ENCODE data around the gene CELF4.

CELF4 gene

DNA sequence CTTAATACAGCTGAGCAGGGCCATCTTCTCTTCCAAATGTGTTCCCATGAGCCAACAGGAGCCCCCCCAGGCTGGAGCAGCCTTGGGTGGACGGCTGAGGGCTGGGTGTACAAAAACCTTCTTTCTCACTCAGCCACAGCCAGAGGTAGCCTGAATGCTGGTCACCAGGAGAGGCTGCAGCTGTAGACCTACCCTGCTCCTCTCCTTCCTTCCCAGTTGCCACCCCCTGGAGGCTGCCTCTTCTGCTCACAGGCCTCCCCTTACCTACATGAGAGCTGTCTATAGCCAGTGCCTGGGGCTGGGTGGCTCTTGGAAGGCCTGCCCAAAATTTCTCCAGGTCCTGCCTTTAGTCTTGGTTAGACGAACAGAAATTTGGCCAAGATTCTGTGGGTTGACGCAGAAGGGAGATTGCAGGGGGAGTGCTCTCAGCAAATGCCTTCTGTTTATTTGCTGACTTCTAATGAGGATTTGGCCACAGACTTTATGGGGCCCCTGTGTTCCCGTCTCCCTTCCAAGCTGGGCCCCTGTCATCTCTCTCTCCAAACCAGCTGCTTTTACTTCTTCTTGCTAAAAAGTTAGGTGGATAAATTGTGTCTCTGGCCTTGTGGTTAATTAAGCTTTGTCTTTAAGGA lies 18.3 kb downstream of the CELF4 start:
- TF ChIP-seq, protein P1, sequence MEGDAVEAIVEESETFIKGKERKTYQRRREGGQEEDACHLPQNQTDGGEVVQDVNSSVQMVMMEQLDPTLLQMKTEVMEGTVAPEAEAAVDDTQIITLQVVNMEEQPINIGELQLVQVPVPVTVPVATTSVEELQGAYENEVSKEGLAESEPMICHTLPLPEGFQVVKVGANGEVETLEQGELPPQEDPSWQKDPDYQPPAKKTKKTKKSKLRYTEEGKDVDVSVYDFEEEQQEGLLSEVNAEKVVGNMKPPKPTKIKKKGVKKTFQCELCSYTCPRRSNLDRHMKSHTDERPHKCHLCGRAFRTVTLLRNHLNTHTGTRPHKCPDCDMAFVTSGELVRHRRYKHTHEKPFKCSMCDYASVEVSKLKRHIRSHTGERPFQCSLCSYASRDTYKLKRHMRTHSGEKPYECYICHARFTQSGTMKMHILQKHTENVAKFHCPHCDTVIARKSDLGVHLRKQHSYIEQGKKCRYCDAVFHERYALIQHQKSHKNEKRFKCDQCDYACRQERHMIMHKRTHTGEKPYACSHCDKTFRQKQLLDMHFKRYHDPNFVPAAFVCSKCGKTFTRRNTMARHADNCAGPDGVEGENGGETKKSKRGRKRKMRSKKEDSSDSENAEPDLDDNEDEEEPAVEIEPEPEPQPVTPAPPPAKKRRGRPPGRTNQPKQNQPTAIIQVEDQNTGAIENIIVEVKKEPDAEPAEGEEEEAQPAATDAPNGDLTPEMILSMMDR (IDR thresholded peaks at IDR 0.05; ENCODE audit: low read depth, low read length): no peak
- Histone ChIP-seq H3K27me3 (no peaks in the 10 kb centered on the region), H3K4me1 (0 out of 2 replicates have a peak, but pooled peaks cover 3% of the 10 kb centered on the region), H3K9me3 (no peaks in the 10 kb centered on the region), H3K4me3 (ENCODE audit: low read depth, low read length) (no peak overlapping the region), H3K36me3 (no peaks in the 10 kb centered on the region)
- no peak for DNase-seq

DNA sequence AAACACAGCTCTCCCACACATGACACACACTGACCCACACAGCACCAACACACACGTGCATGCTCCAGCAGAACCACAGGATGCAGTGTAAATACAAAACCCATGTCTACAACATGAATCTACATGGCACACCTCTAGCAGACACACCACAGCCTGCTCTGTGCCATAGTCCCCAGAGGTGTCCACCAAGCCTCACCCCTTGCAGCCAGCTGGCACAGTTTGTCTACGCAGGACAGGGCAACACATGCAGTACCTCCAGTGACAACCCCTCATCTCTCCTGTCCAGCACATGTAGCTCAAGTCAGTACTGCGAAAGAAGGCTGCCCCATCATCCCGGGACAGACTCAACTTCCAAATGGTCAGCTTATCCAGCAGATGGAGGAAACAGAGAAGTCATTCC lies 18.9 kb downstream of the CELF4 start:
- H3K36me3 ChIP-seq: no peaks in the 10 kb centered on the region
- no peaks in the 10 kb centered on the region for H3K9me3 ChIP-seq
- no peaks in the 10 kb centered on the region for H3K27me3 ChIP-seq
- H3K4me3 ChIP-seq (ENCODE audit: low read depth, low read length): no peak overlapping the region
- 0 out of 2 replicates have a peak, but pooled peaks cover 3% of the 10 kb centered on the region for H3K4me1 ChIP-seq
- TF ChIP-seq, protein P1 (IDR thresholded peaks at IDR 0.05; ENCODE audit: low read depth, low read length): no peak
- no peak for DNase-seq

- TF ChIP-seq, protein P1 (IDR thresholded peaks at IDR 0.05; ENCODE audit: low read depth, low read length): no peak
- H3K4me1 ChIP-seq: 0 out of 2 replicates have a peak, but pooled peaks cover 3% of the 10 kb centered on the region
- H3K27me3 ChIP-seq: no peaks in the 10 kb centered on the region
- H3K9me3 ChIP-seq: no peaks in the 10 kb centered on the region
- H3K36me3 ChIP-seq: no peaks in the 10 kb centered on the region
- no peak for DNase-seq
- H3K4me3 ChIP-seq (ENCODE audit: low read depth, low read length): no peak overlapping the region
These were observed 19.4 kb downstream of the CELF4 start for GRCh38 chr18:37546272-37546537.

DNA sequence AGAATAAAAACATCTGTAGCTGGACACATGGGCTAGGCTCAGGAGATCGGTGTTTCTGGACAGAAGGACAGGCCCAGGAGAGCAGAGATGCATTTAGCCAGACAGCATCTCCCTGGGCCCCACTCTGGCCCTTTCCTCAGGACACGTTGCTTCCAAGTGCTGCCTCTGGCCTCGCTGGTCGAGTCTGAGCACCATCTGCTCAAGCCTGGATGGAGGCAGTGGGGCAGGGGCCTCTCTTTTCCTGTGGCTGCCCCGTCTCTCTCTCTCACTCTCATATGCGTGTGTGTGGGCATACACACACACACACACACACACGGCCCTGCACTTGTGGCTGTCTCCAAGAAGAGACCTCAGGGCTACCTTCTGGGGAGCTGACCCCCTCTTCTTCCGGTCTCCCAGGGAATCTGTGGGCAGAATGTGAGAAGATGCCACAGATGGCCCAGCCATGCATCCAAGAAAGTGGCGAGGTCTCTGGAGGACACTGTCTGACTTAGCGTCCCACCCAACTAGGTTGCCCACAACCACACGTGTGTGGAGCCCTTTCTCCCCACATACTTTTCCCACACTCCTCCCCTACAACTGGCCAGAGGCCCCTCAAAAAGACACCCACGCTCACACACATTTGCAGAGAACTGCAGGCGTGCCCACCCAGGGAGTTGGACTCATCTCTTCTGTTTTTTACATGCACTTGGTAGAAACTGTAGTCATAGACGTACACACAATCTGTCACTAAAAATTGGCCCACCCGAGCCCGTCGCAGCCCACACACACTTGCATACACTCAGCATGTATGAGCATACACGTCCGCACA lies 19.9 kb downstream of the CELF4 start:
- Histone ChIP-seq H3K27me3 (no peaks in the 10 kb centered on the region), H3K36me3 (no peaks in the 10 kb centered on the region), H3K4me1 (0 out of 2 replicates have a peak, but pooled peaks cover 3% of the 10 kb centered on the region), H3K9me3 (no peaks in the 10 kb centered on the region), H3K4me3 (ENCODE audit: low read depth, low read length) (no peak overlapping the region)
- no peak for DNase-seq
- TF ChIP-seq, protein P1 (IDR thresholded peaks at IDR 0.05; ENCODE audit: low read depth, low read length): no peak

DNA sequence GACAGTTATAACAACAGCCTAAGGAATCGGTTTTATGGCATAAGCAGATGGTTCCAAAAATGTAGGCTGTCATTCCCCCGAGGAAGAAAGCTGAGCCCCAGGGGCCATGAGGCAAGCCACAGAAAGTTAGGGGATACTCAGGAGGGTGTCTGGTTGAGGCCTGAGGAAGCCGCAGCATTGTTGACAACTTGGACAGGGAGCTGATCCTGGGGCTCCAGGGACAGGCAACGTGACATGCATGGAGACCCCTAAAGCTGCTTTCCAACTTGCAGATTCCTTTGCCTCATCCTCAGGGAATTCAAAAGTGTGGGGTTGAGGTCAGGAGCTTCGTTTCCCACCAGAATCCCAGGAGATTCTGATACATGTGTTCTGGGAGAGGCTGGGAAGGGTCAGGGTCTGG lies 20.9 kb downstream of the CELF4 start:
- H3K9me3 ChIP-seq: no peaks in the 10 kb centered on the region
- no peak overlapping the region for H3K4me3 ChIP-seq (ENCODE audit: low read depth, low read length)
- 0 out of 2 replicates have a peak, but pooled peaks cover 3% of the 10 kb centered on the region for H3K4me1 ChIP-seq
- H3K27me3 ChIP-seq: no peaks in the 10 kb centered on the region
- no peak for DNase-seq
- H3K36me3 ChIP-seq: no peaks in the 10 kb centered on the region
- TF ChIP-seq, protein P1 (IDR thresholded peaks at IDR 0.05; ENCODE audit: low read depth, low read length): no peak

DNA sequence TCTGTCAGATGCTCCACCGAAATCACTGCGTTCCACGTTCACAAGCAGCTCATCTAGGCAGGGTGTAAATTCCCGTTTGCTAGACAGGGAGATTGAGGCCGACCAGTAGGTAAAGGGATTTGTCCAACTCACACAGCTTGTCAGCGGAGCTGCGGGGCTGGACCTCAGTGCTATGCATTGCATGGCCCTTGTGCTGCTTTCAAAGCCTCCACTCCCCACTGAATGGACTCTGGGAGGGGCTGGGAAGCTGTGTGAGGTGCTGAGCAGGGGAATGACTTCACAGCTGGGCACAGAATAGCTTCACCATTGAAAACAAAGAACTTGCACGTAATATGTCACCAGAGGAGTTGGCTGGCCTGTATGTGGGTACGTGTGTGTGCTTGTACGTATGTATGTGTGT lies 21.4 kb downstream of the CELF4 start:
- Histone ChIP-seq H3K4me3 (ENCODE audit: low read depth, low read length) (no peak overlapping the region), H3K36me3 (no peaks in the 10 kb centered on the region), H3K9me3 (no peaks in the 10 kb centered on the region), H3K27me3 (no peaks in the 10 kb centered on the region), H3K4me1 (0 out of 2 replicates have a peak, but pooled peaks cover 2% of the 10 kb centered on the region)
- TF ChIP-seq, protein P1 (IDR thresholded peaks at IDR 0.05; ENCODE audit: low read depth, low read length): no peak
- DNase-seq: no peak
